Activated CD8-positive, alpha-beta memory T cell treated with anti-CD3 and anti-CD28 coated beads, Interleukin-2, amount 50 U/mL, for 48 hours (primary cell): ENCODE data around the gene SUPT4H1.

Source experiments
- DNase-seq: peaks from one replicate; pipeline ENCODE4 v3.0.0-alpha.2; 2020

Gene SUPT4H1

GRCh38 chr17:58328195-58329034 lies 23.6 kb downstream of the SUPT4H1 start, which contains the start of gene TSPOAP1:
TSS of gene TSPOAP1 (minus strand) at chr17:58328795. CDS start at chr17:58327920, 875 bp downstream.
- DNase-seq, result peak; percentile 97

DNA sequence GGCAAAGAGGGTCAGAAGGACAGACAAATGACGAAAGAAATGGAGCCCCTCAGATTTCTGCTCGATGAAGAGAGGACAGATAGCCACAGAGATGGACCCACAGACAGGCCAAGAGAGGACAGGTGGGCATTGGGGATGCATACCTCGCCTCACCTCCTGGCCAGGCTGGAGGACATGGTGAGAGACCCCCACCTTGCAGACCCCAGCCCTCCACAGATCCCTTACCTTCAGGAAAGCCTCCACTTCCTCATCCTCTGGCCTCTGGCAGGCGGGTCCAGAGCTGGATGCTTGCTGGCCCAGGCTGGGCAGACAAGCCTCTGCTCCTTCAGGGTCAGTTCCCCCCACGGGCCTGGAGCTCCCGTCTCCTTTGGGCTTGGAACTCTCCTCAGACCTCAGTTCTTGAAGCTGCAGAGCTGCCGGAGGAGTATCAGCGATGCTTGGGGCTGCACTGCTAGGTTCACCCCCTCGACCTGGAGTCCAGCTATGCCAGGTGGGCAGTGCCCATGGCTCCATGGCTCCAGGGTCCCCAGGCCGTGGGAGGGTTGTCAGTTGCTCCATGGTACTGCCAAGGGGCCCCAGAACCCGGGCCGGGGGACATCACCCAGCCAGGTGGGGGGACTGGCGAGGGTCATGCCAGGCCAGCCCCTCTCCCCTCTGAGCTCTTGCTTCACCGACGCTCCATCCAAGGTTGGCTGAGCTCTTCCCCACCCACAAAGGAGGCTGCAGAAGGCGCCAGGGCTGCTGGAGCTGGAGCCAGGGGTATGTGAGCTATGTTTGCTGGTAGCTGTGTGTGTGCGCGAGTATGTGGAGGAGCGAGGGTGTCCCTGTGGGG lies 24.4 kb downstream of the SUPT4H1 start:
- peak; percentile 82 for DNase-seq

GRCh38 chr17:58326609-58327362 lies 25.2 kb downstream of the SUPT4H1 start:
- no peak for DNase-seq

- no peak for DNase-seq
Observed at GRCh38 chr17:58325976-58326468, 26.0 kb downstream of the SUPT4H1 start.

DNA sequence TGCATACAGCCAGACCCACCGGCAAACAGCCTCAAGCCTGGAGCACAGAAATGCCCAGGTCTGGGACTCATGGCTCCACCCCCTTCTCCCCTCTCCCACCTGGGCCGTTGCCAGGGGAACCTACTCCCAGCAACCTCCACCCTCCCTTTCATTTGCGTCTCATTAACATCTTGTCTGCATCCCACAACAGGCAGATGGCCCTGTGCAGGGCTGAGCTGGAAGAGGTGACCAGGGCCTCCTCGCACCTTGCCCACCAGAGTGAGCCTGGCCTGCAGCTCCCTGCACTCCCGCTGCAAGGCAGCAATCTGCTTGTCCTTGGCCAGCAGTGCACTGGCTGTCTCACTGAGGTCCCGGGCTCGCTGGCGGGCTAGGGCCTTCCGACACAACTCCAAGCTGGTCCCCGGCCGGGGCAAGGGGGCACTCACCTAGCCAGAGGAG lies 26.7 kb downstream of the SUPT4H1 start:
- no peak for DNase-seq

- no peak for DNase-seq
Observed at GRCh38 chr17:58324409-58325288, 27.4 kb downstream of the SUPT4H1 start.

GRCh38 chr17:58324056-58324408 lies 28.0 kb downstream of the SUPT4H1 start:
- no peak for DNase-seq

- DNase-seq, result no peak
Observed at GRCh38 chr17:58323366-58324055, 28.5 kb downstream of the SUPT4H1 start.

DNA sequence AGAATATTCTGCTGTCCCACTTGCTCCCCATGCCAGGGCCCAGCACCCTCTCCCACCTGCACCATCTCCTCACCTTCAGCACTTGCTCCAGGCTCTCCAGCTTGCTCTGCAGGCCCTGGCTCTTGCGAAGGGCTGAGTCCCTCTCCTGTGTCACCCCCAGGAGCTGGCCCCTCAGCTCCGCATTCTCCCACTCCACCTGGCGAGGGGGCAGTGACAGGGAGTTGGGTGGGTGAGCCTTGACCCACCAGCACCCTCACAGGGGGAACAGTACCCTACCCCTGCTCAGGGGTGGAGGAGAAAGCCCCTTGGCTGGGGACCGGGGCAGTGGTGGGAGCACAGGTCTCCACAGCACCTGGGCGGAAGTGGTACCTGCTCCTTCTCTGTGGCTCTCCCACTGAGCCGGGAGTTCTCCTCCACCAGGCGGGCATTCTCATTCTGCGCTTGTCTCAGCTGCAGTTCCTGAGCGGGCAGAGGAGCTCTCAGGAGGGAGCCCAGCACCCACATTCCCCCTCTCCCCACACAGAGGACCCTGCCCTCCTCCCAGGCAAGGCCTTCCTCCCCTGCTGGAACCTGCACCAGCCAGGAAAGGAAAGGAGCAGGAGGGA lies 29.3 kb downstream of the SUPT4H1 start:
- DNase-seq, result no peak

DNA sequence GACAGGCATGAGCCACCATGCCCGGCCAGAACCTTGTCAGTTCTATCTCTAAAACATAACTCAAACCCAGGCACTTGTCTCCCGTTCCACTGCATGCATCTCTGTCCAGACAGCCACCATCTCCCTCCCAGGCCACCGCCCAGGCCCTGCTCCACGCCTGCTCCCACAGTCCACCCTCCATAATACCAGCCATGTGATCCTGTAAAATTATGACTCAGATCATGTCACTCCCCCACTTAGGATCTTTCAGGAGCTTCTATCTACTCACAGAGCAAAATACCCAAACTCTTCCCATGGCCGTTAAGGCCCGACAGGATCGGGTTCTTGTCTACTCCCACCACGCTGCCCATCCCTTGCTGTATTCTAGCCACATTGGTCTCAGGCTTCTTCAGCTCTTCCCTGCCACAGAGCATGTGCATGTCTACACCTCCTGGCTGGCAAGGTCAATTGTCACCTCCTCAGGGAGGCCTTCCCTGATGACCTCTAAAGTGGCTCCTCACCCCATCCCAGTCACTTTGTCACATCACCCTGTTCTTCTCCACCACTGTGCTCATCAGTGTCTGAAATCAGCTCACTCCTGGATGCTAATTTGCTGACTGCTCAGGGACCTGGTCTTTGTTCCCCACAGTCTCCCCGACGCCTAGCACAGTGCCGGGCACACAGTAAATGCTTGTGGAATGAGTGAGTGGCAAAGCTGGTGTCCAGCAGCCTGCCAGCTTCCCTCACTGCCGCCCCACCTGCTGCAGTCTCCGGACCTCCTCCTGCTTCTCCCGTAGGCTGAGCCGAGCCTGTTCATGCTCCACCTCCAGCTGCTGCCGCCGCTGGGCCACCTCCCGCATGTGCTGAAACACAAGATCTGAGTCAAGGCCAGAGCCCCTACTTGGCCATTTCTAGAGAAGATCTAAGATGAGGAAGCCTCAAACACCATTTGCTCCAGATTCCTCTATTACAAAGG lies 30.2 kb downstream of the SUPT4H1 start:
- DNase-seq, result no peak

- no peak for DNase-seq
Observed at GRCh38 chr17:58320570-58321323, 31.3 kb downstream of the SUPT4H1 start.

DNA sequence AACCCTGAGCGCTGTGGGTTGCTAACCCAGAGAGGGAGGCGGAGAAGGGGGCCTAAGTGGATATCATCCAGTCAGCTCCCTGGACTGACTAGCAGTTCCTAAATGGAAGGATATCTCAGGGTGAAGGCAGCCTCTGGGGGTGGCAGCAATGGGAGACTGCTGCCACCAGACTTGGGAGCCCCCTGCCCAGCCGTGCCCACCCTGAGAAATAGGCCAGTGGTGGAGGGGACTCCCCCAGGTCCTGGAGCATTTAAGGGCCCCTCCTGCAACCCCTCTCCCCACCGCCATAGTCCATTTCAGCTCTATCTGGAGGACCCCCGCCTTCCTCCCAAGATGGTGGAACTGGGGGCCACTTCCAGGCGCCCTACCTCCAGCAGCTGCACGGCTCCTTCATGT lies 31.8 kb downstream of the SUPT4H1 start:
- no peak for DNase-seq

DNA sequence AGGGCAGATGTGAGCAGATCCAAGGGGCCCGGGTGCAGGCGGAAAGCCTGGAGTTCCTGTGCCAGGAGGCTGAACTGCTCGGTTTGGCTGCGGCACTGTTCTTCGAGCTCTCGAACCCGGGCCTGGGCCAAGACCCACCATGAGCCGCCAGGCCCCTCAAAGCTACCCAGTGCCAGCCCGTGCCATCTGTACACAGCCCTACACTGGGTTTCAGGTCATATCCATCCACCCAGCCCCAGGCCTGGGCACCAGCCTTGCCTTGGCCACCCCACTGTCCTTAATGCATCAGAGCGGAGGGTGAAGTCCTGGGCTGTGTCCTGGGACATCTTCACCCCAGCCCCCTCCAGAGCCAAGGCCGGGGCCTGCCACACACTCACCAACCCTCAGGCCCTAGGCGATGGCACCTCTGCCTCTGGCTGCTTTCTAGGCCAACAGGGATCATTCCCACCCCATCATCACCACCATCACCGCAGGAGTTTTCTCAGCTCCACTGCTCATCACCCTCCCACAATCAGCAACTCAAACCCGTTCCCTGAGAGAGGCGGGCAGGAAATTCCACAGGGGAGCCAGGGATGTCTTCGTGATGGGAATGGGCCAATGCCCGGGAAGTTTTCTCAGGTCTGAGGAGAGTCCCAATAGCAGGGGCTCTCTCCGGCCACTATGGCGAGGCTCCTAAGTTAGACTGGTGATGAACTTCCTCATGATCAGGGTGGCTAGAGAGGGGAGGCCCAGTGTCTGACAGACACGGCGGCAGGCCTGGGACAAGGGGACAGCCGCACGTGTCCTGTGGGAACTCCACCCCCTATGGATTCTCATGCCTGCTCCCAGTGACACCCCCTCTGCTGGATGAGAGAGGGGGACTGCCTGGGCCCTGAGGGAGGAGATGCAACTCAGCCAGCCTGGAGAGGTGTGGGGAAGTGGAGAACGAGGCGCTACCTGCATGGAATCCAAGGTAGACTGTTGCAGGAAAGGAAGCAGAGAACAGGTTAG lies 32.5 kb downstream of the SUPT4H1 start:
- DNase-seq, result no peak

DNA sequence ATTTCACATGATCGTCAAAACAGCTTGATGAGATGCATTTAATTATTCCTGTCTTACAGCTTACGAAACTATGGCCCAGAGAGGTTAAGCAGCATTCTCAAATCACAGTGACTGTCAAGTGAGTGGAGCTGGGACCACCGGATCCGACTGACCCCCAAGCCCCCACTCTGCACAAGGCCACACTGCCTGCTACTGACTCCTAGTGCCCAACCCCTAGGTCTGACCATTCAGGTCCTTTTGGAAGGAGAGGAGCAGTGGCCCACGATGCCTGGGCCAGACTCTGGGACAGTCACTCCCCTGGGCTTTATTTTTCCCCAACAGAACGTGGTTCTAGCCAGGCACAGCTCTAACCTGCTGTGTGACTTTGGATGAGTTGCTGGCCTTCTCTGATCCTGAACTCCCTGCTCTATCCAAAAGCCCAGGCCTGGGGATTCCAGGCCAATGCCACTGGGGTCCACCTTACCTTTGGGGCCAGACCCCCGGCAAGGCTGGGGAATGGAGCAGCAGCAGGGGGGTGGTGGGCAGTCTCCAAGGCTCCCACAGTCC lies 33.3 kb downstream of the SUPT4H1 start:
- peak; percentile 51 for DNase-seq

DNA sequence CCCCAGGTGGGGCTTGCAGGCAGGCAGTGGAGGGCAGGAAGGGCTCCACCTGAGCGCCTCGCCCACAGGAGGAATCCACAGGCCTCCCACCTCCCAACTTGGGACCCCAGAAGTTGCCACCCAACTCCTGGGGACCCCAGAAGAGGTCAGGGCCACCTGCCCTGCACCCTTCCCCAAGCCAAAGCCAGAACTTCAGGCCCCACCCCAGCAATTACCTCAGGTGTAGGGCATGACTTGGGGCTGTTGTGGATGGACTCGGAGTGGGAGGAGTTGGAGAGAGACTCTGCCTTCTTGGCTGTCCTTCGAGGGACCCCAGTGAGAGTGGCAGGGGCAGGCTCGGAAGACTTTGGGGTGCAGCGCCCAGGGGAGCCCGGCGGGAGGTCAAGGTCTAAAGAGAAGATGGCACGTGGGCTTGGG lies 33.9 kb downstream of the SUPT4H1 start:
- DNase-seq, result peak; percentile 55

DNA sequence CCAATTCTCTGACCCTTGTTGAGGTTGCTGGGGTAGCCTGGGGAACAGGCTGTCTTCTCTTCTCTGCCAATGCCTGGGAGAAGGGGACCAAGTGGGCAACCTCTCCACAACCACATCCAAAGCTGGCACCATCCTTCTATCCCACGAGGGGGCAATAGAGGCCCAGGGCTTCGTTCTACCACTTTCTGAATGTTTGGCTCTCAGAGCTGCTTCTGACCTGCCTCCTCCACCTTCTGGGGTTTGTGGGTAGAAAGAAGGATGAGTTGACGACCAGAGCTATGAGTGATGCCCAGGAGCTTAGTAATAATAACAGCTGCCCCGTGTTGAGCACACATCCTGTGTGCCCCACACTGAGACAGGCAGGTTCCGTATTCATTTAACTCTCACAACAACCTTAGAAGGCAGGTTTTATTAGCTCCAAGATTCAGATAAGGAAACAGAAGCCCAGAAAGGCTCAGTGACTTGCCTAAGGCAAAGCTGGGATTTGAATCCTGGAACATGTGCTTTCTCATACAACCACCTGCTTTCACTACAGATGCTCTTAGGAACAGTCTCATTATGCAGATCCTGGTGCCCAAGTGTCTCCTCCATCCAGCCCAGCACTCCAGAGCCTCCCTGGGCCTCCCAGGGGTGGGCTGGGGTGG lies 34.5 kb downstream of the SUPT4H1 start:
- peak; percentile 81 for DNase-seq
